NT2/D1 (cell line): ENCODE results near the gene DYNLT2B.
"Not testable (repeated sequence)": the region's sequence is repeated elsewhere in the genome, so short reads cannot be mapped to it uniquely, and the experiment has no call there.

ENCODE experiments used
- DNase-seq: peaks from one replicate; pipeline ENCODE4 v3.0.0-alpha.2; 2011; ENCODE audit warnings: low read depth, low spot score
- H3K27me3 ChIP-seq: 2 replicates; pipeline ENCODE4 v1.6.0; 2011; ENCODE audit warnings: mild to moderate bottlenecking; ENCODE audit not compliant: insufficient read length, insufficient read depth
- H3K36me3 ChIP-seq: 2 replicates; pipeline ENCODE4 v1.6.1; 2011; ENCODE audit warnings: mild to moderate bottlenecking, low read length, mixed read lengths; ENCODE audit not compliant: insufficient read depth, insufficient read length
- H3K4me1 ChIP-seq: 2 replicates; pipeline ENCODE4 v1.5.1; 2011; ENCODE audit not compliant: insufficient read depth, insufficient read length
- H3K4me3 ChIP-seq: 2 replicates; pipeline ENCODE4 v1.5.1; 2011; ENCODE audit warnings: low read depth; ENCODE audit not compliant: insufficient read length
- H3K9ac ChIP-seq: 2 replicates; pipeline ENCODE4 v1.6.0; 2011; ENCODE audit warnings: low read depth; ENCODE audit not compliant: insufficient read length
- H3K9me3 ChIP-seq: 2 replicates; pipeline ENCODE4 v1.5.1; 2011; ENCODE audit warnings: mild to moderate bottlenecking, low read length; ENCODE audit not compliant: insufficient read depth
- SUZ12 ChIP-seq: IDR thresholded peaks from 2 replicates; pipeline ENCODE4 v1.6.1; 2011; ENCODE audit not compliant: insufficient read length, insufficient read depth; ENCODE audit errors: extremely low read depth
- YY1 ChIP-seq: IDR thresholded peaks from 2 replicates; pipeline ENCODE4 v1.6.1; 2011; ENCODE audit not compliant: insufficient read length, insufficient read depth
- ZNF274 ChIP-seq: IDR thresholded peaks from 2 replicates; pipeline ENCODE4 v1.6.1; 2011; ENCODE audit warnings: mild to moderate bottlenecking, low read depth, low read length

The DYNLT2B gene

DNA sequence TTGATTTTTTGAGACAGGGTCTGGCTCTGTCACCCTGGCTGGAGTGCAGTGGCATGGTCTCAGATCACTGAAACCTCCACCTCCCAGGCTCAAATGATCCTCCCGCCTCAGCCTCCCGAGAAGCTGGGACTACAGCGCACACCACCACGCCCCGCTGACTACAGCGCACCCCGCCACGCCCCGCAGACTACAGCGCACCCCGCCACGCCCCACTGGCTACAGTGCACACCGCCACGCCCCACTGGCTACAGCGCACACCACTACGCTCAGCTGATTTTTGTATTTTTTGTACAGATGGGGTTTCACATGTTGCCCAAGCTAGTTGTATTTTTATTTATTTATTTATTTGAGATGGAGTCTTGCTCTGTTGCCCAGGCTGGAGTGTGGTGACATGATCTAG lies 66.1 kb downstream of the DYNLT2B start:
- Histone ChIP-seq H3K4me1 (no peaks in the 10 kb centered on the region), H3K9me3 (no peaks in the 10 kb centered on the region), H3K4me3 (no peak overlapping the region), H3K27me3 (no peaks in the 10 kb centered on the region), H3K36me3 (peaks cover 58% of the 10 kb centered on the region), H3K9ac (no peak overlapping the region)
- TF ChIP-seq SUZ12 (no peak), ZNF274 (no peak), YY1 (no peak)
- no peak for DNase-seq

DNA sequence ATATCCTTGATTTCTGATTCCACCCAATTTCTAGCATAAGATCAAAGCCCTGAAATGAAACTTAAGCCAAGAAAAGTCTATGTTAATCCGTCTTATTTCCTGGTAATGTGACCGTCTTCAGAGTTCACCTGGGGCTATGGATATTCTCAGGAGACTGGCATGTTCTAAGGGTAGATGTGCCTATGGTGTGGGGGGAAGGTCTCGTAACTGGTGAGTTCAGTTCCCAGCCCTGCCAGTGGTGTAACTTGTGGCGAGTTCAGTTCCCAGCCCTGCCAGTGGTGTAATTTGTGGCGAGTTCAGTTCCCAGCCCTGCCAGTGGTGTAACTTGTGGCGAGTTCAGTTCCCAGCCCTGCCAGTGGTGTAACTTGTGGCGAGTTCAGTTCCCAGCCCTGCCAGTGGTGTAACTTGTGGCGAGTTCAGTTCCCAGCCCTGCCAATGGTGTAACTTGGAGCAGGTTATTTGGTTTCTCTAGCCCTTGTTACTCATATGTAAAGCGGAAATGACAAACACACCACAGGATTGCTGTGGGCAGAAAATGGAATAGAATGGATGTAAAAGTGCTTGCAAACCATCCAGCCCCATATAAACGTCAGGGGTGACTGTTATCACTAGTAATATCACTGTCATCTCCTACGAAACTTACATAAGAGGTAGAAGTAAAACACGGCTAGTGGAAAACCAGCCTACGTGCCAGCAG lies 71.3 kb downstream of the DYNLT2B start:
- H3K9ac ChIP-seq: no peak overlapping the region
- H3K4me1 ChIP-seq: no peaks in the 10 kb centered on the region
- H3K27me3 ChIP-seq: no peaks in the 10 kb centered on the region
- TF ChIP-seq YY1: no peak
- TF ChIP-seq SUZ12: no peak
- no peak for TF ChIP-seq ZNF274
- DNase-seq: no peak
- no peaks in the 10 kb centered on the region; the same call in 1 of the 2 replicates for H3K9me3 ChIP-seq
- no peak overlapping the region for H3K4me3 ChIP-seq
- peaks cover 59% of the 10 kb centered on the region for H3K36me3 ChIP-seq

DNA sequence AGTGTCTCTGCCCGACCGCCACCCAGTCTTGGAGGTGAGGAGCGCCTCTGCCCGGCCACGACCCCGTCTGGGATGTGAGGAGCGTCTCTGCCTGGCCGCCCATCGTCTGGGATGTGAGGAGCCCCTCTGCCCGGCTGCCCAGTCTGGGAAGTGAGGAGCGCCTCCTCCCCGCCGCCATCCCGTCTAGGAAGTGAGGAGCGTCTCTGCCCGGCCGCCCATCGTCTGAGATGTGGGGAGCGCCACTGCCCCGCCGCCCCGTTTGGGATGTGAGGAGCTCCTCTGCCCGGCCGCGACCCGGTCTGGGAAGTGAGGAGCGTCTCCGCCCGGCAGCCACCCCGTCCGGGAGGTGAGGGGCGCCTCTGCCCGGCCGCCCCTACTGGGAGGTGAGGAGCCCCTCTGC lies 73.9 kb downstream of the DYNLT2B start:
- not testable (repeated sequence) for H3K27me3 ChIP-seq, H3K9me3 ChIP-seq, DNase-seq, H3K9ac ChIP-seq, H3K4me3 ChIP-seq, H3K4me1 ChIP-seq
- peaks cover 69% of the 10 kb centered on the region for H3K36me3 ChIP-seq

DNA sequence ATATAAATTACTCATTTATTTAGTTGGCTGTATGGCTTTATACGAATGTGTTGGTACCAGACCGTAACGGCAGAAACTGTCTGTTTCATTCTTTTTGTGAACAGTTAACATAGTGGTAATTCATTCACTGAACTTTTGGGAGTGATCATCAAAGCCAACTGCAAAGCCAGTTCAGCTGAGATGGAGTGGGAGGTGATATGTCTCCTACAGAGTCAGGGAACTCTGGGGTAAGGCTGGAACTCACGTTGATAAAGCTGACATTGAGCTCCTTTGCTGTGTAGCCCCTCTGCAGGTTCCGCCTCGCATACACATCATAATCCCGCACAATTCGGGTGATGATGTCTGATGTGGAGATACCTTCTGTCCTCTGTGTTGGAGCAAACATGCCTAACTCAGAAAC lies 76.3 kb downstream of the DYNLT2B start:
- DNase-seq: no peak
- TF ChIP-seq SUZ12: no peak
- TF ChIP-seq ZNF274: no peak
- no peak for TF ChIP-seq YY1
- Histone ChIP-seq H3K27me3 (no peaks in the 10 kb centered on the region), H3K4me3 (no peak overlapping the region), H3K9me3 (no peaks in the 10 kb centered on the region; the same call in 1 of the 2 replicates), H3K4me1 (no peaks in the 10 kb centered on the region), H3K36me3 (peaks cover 75% of the 10 kb centered on the region), H3K9ac (no peak overlapping the region)
